Muscle layer of duodenum (tissue), 2 donors: ENCODE results near the gene TOR1A.
A peak's percentile ranks its signal among the peaks of the same experiment; 100 is the strongest.

Experiments used
- H3K27ac ChIP-seq: one replicate; pipeline ENCODE4 v1.7.0; 2013; ENCODE audit warnings: mild to moderate bottlenecking, low read length
- H3K27me3 ChIP-seq: one replicate; pipeline ENCODE4 v1.7.0; 2013; ENCODE audit warnings: low read depth, mild to moderate bottlenecking, control low read depth, low read length
- H3K36me3 ChIP-seq, 2 donors: one replicate each; pipeline ENCODE4 v1.7.0; 2013; ENCODE audit warnings: low read length in 2 of 2, control low read depth in 1 of 2, mild to moderate bottlenecking in 1 of 2; ENCODE audit not compliant: insufficient read depth in 2 of 2, control insufficient read depth in 1 of 2
- H3K4me1 ChIP-seq, 2 donors: one replicate each; pipeline ENCODE4 v1.7.0; 2013; ENCODE audit warnings: low read length in 2 of 2, mild to moderate bottlenecking in 2 of 2, control low read depth in 1 of 2, moderate library complexity in 1 of 2; ENCODE audit not compliant: insufficient read depth in 2 of 2, control insufficient read depth in 1 of 2
- H3K4me3 ChIP-seq, 2 donors: one replicate each; pipeline ENCODE4 v1.7.0; 2013; ENCODE audit warnings: low read length in 2 of 2, low read depth in 1 of 2, mild to moderate bottlenecking in 1 of 2
- H3K9me3 ChIP-seq, 2 donors: one replicate each; pipeline ENCODE4 v1.7.0; 2013; ENCODE audit warnings: low read length in 2 of 2, control low read depth in 1 of 2, mild to moderate bottlenecking in 1 of 2; ENCODE audit not compliant: control insufficient read depth in 1 of 2
- donor health status: healthy.

The TOR1A gene, protein sequence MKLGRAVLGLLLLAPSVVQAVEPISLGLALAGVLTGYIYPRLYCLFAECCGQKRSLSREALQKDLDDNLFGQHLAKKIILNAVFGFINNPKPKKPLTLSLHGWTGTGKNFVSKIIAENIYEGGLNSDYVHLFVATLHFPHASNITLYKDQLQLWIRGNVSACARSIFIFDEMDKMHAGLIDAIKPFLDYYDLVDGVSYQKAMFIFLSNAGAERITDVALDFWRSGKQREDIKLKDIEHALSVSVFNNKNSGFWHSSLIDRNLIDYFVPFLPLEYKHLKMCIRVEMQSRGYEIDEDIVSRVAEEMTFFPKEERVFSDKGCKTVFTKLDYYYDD

DNA sequence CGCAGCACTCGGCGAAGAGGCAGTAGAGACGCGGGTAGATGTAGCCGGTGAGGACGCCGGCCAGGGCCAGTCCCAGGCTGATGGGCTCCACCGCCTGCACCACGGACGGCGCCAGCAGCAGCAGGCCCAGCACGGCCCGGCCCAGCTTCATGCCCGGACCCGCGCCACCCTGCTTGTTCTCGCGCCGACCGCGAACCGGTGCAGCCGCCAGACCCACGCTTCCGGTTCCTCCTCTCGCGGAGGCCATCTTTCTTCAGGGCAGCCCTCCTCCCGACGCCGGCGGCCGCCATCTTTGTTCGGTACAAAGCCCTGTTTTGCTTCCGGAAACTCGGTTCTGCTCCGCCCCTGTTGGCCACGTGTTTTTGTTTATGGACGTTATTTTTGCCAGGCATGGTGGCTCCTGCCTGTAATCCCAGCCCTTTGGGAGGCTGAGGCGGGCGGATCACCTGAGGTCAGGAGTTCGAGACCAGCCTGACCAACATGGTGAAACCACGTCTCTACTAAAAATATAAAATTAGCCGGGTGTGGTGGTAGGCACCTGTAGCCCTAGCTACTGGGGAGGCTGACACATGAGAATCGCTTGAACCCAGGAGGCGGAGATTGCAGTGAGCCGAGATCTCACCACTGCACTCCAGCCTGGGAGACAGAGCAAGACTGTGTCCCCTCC is at the start of gene TOR1A:
Gene TOR1A, minus strand, starts transcription at position 202 of the 667 bp plus-strand sequence. Its CDS starts 51 bp downstream, at position 151.
- H3K27ac ChIP-seq: no peak within 1 kb of the TSS
- H3K27me3 ChIP-seq: no peaks in the 10 kb centered on the region
- peak within 1 kb of the TSS; percentile 59 to 86 for H3K4me3 ChIP-seq
- H3K9me3 ChIP-seq: no peaks in the 10 kb centered on the region
- H3K4me1 ChIP-seq: peaks cover 0 to 9% of the 10 kb centered on the region in 2 donors
- peaks cover 10 to 37% of the 10 kb centered on the region in 2 donors for H3K36me3 ChIP-seq

DNA sequence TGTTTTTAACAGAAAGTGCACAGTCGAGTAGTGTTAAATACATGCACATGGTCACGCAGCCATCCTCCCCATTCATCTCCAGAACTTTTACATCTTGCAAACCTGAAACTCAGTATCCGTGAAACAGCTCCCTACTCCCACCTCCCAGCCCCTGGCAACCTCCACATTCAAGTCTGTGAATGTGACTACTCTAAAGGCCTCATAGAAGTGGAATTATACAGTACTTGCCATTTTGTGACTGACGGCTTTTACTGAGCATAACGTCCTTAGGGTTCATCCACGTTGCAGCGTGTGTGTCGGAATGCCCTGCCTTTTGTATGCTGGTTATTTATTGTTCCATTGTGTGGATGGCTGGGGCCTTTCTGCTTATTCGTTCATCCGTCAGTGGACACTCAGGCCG is 47.1 kb upstream of the TOR1A start:
- peaks cover 20 to 78% of the 10 kb centered on the region in 2 donors for H3K36me3 ChIP-seq
- no peak overlapping the region for H3K27ac ChIP-seq
- H3K9me3 ChIP-seq: no peaks in the 10 kb centered on the region
- no peaks in the 10 kb centered on the region for H3K27me3 ChIP-seq
- no peaks in the 10 kb centered on the region for H3K4me1 ChIP-seq
- no peak overlapping the region for H3K4me3 ChIP-seq

DNA sequence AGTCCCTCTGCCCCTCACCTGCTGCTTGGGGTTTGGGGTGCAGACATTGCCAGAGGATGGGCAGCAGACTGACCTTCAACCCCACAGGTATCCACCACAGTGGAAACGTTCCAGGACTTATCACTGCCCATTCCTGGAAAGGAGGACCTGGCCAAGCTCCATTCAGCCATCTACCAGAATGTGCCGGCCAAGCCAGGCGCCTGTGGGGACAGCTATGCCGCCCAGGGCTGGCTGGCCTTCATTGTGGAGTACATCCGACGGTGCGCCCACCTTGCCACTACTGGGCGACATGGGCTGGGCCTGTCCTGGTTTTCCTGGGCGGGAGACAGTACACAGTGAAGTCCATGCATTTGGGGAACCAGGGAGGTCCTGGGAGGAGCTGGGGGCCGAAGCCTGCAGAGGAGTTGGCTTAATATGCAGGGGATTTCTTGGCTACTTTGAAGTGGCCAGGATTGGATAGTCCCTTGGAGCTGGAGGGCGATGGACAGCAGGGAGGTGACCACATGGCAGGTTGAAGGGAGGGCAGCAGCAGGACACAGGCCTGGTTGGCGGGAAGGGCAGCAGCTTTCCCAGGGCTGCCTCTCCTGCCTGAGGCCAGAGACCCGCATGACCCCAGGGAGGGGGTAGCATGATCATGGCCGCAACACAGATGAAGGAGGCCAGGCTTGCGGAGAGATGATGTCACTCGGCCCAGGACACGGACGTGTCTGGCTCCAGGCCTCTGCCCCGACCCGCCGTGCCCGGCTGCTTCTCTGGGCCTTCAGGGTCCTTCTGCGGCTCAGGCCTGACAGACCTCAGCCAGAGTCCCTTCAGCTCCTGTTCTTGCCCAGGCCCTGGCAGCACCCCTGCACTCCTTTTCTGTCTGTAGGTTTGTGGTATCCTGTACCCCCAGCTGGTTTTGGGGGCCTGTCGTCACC is 45.9 kb upstream of the TOR1A start:
- Histone ChIP-seq H3K9me3 (no peaks in the 10 kb centered on the region), H3K27me3 (no peaks in the 10 kb centered on the region), H3K36me3 (peaks cover 13 to 77% of the 10 kb centered on the region in 2 donors), H3K27ac (no peak overlapping the region), H3K4me3 (no peak overlapping the region), H3K4me1 (no peaks in the 10 kb centered on the region)

GRCh38 chr9:129868872-129869486 is 45.0 kb upstream of the TOR1A start:
- Histone ChIP-seq H3K27me3 (no peaks in the 10 kb centered on the region), H3K4me1 (no peaks in the 10 kb centered on the region), H3K27ac (no peak overlapping the region), H3K36me3 (peaks cover 7 to 69% of the 10 kb centered on the region in 2 donors), H3K9me3 (no peaks in the 10 kb centered on the region), H3K4me3 (no peak overlapping the region)

- Histone ChIP-seq H3K27ac (no peak overlapping the region), H3K4me1 (no peaks in the 10 kb centered on the region), H3K4me3 (no peak overlapping the region), H3K9me3 (no peaks in the 10 kb centered on the region), H3K36me3 (peaks cover 4 to 67% of the 10 kb centered on the region in 2 donors), H3K27me3 (no peaks in the 10 kb centered on the region)
Measured at GRCh38 chr9:129868023-129868871, 44.3 kb upstream of the TOR1A start.

DNA sequence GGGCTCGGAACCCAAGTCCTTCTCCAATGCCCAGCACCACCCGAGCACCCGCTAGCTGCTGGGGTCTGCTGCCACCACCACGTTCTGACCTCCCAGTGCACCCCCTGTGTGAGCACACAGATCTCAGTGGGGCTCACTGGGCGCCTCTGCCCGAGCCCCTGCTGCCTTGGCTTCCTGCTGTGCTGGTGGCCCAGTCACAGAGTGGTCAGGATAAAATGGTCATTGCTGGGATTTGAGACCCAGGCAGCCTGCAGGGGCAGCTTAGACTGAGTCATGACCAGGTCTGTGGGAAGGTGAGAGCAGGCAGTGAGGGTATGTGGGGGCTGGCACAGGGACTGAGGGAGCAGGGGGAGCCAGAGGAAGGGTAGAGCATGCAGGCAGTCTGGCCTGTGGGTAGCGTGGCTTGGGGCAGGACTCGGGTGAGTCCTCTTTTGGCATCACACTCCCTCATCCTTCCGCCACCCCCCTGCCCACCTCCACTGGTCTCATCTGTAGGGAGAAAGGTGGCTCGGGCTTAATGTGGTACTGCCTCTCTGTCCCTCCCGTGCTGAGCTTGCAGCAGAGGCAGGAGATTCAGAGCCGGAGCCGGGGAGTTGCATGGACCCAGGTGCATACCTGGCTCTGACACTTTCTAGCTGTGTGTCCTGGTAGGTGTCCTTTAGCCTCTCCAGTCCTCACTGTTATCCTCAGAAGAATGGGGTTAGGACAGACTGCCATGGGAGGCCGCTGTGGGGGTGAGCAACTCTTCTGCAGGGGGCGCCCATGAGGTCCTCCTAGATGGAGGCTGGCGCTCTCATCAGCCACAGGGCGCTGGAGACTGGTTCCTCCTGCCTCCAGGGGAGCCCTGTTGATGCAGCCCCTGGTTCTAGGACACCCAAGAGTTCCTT is 43.4 kb upstream of the TOR1A start:
- Histone ChIP-seq H3K27me3 (no peaks in the 10 kb centered on the region), H3K4me1 (no peaks in the 10 kb centered on the region), H3K27ac (no peak overlapping the region), H3K36me3 (peaks cover 4 to 71% of the 10 kb centered on the region in 2 donors), H3K9me3 (no peaks in the 10 kb centered on the region), H3K4me3 (no peak overlapping the region)

GRCh38 chr9:129866394-129867135 is 42.6 kb upstream of the TOR1A start:
- H3K27ac ChIP-seq: no peak overlapping the region
- H3K9me3 ChIP-seq: no peaks in the 10 kb centered on the region
- no peak overlapping the region for H3K4me3 ChIP-seq
- no peaks in the 10 kb centered on the region for H3K4me1 ChIP-seq
- no peaks in the 10 kb centered on the region for H3K27me3 ChIP-seq
- peaks cover 9 to 76% of the 10 kb centered on the region in 2 donors for H3K36me3 ChIP-seq

DNA sequence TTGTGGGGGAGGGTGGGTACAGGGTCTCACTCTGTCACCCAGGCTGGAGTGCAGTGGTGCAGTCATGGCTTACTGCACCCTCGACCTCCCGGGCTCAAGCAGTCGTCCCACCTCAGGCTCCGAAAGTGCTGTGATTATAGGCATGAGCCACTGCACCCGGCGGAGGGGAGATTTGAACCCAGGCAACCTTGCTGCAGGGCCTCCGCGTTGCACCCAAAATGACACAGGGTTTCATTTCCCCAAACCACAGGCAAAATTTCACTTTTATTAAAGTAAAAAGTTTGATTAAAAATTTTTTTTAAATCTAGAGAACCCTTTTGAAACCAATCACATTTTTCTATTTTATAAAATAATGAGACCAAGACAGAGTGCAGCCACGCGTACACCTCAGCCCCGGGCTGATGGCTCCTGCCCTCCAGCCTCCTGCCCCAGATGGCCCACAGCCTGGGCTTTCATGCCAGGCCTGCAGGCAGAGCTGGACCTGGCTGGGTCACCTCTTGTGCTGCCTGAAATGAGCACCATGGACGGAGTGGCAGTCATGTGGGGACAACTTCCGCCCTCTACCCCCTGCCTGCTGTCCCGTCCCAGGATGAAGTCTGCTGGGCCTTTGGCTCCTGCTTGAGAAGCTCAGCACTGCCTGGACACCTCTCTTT is 41.9 kb upstream of the TOR1A start:
- no peaks in the 10 kb centered on the region for H3K9me3 ChIP-seq
- H3K27ac ChIP-seq: no peak overlapping the region
- H3K4me3 ChIP-seq: no peak overlapping the region
- H3K4me1 ChIP-seq: no peaks in the 10 kb centered on the region
- H3K27me3 ChIP-seq: no peaks in the 10 kb centered on the region
- H3K36me3 ChIP-seq: peaks cover 17 to 77% of the 10 kb centered on the region in 2 donors
